WERI-Rb-1 (cell line): ENCODE measurements around the gene PHACTR1.

Source experiments
- DNase-seq: peaks from one replicate; pipeline ENCODE4 v3.0.0-alpha.2; 2020
- H3K27ac ChIP-seq: fragments of 250-450 bp; sonication (Bioruptor Pico); 2 replicates; pipeline ENCODE4 v1.5.1; 2020; ENCODE audit warnings: mild to moderate bottlenecking, moderate library complexity
- H3K27me3 ChIP-seq: fragments of 250-450 bp; sonication (Bioruptor Pico); 2 replicates; pipeline ENCODE4 v1.5.1; 2021; ENCODE audit warnings: mild to moderate bottlenecking, low read depth, moderate library complexity; ENCODE audit not compliant: insufficient read depth, severe bottlenecking
- H3K36me3 ChIP-seq: fragments of 250-450 bp; sonication (Bioruptor Pico); 2 replicates; pipeline ENCODE4 v1.5.1; 2020; ENCODE audit warnings: mild to moderate bottlenecking, moderate library complexity
- H3K4me3 ChIP-seq: 2 replicates; pipeline ENCODE4 v1.5.1; 2011; ENCODE audit warnings: low read depth, mild to moderate bottlenecking, control low read depth, low read length
- H3K9me3 ChIP-seq: fragments of 250-450 bp; sonication (Bioruptor Pico); 2 replicates; pipeline ENCODE4 v1.5.1; 2021; ENCODE audit warnings: mild to moderate bottlenecking, moderate library complexity; ENCODE audit not compliant: severe bottlenecking
- TF ChIP-seq, protein P1 (sequence below): IDR thresholded peaks from 2 replicates; pipeline ENCODE4 v1.5.1; 2011; ENCODE audit warnings: low read depth, mild to moderate bottlenecking, control low read depth, inconsistent platforms, low read length

Gene PHACTR1

DNA sequence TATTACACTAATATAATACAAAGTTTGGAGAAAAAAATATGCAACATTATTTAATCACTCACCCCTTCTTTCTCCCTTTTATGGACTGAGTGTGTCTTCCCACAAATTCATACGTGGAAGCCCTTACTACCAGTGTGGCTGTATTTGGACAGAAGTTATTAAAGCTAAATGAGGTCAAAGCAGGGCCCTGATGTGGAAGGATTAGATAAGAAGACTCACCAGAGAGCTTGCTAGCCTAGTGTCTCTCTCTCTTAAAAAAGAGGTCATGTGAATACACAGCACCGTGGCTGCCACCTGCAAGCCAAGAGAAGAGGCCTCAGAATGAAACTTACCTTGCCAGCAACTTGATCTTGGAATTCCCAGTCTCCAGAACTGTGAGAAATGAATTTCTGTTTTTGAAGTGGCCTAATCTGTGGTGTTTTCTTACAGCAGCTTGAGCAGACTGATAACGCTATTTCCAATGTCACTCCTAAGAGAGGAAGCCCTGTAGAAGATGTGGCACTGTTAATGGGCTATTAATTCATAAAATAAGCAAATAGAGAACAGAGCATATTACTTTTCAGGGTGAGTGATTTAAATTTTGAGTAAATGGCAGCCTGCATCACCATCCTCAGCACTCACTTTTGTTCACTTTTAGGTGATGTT is 378.3 kb downstream of the PHACTR1 start:
- H3K36me3 ChIP-seq = no peaks in the 10 kb centered on the region
- TF ChIP-seq, protein P1, sequence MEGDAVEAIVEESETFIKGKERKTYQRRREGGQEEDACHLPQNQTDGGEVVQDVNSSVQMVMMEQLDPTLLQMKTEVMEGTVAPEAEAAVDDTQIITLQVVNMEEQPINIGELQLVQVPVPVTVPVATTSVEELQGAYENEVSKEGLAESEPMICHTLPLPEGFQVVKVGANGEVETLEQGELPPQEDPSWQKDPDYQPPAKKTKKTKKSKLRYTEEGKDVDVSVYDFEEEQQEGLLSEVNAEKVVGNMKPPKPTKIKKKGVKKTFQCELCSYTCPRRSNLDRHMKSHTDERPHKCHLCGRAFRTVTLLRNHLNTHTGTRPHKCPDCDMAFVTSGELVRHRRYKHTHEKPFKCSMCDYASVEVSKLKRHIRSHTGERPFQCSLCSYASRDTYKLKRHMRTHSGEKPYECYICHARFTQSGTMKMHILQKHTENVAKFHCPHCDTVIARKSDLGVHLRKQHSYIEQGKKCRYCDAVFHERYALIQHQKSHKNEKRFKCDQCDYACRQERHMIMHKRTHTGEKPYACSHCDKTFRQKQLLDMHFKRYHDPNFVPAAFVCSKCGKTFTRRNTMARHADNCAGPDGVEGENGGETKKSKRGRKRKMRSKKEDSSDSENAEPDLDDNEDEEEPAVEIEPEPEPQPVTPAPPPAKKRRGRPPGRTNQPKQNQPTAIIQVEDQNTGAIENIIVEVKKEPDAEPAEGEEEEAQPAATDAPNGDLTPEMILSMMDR = no peak
- H3K4me3 ChIP-seq = no peak overlapping the region
- H3K9me3 ChIP-seq = no peaks in the 10 kb centered on the region
- DNase-seq = no peak
- H3K27ac ChIP-seq = no peak overlapping the region; the same call in 1 of the 2 replicates
- H3K27me3 ChIP-seq = no peaks in the 10 kb centered on the region

DNA sequence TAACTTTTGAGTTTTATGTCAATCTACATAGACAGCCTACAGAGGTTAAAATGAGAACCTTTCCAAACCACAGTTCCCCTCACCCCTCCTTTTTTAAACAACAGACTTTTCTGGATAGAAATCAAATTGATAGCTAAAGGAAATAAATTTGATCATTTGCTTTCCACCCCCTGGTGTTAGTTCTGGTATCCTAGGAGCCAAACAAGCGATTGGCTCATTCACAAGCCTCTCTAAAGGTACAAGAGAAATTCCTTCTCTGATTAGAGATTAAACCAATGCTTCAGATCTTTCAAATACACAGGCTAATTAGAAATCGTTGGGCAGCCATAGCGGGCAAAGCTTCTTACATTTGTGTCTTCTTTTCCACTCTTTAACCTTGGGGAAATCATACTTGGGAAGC is 379.5 kb downstream of the PHACTR1 start:
- H3K4me3 ChIP-seq = no peak overlapping the region
- H3K36me3 ChIP-seq = no peaks in the 10 kb centered on the region
- TF ChIP-seq, protein P1 = no peak
- no peak overlapping the region for H3K27ac ChIP-seq
- DNase-seq = no peak
- no peaks in the 10 kb centered on the region for H3K9me3 ChIP-seq
- no peaks in the 10 kb centered on the region for H3K27me3 ChIP-seq

DNA sequence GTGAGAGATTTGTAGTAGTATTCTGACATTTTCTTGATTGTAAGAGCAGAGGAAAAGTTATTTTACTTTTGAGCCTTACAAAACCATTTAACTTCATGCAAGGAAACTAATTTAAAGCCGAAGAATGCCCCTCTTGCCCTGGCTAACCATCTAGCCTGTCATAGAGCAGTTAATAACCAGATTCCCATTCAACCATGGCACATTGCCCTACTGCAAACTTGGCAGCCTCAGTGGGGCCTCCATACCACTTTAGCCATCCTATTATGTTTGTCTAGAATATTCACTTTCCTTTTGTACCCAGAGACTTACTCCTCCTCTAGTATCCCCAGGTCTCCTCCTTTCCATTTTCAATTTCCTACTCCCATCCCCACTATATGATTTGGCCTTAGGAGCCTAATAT is 380.9 kb downstream of the PHACTR1 start:
- Histone ChIP-seq H3K36me3 (no peaks in the 10 kb centered on the region), H3K9me3 (no peaks in the 10 kb centered on the region), H3K27ac (no peak overlapping the region), H3K4me3 (no peak overlapping the region), H3K27me3 (no peaks in the 10 kb centered on the region)
- DNase-seq = no peak
- TF ChIP-seq, protein P1 = no peak

DNA sequence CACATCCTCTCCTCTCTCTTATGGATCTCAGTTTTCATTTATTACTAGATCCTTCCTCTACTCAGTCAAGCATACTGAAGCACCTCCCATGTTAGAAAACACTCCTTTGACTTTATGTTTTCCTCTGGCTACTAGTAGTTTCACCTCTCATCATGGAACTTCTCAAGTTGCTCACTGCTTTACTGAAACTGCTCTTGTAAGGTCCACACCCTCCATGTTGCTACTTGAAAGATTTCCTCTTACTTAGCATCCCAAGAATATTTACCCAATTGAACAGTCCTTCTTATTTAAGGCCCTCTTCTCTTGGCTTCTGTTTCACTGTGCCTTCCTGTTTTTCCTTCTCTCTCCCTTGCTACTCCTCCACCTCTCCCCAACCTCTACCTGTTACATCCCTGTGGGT is 381.4 kb downstream of the PHACTR1 start:
- no peak overlapping the region for H3K4me3 ChIP-seq
- H3K27me3 ChIP-seq = no peaks in the 10 kb centered on the region
- H3K27ac ChIP-seq = no peak overlapping the region
- no peak for DNase-seq
- TF ChIP-seq, protein P1 = no peak
- no peaks in the 10 kb centered on the region for H3K36me3 ChIP-seq
- H3K9me3 ChIP-seq = no peaks in the 10 kb centered on the region

DNA sequence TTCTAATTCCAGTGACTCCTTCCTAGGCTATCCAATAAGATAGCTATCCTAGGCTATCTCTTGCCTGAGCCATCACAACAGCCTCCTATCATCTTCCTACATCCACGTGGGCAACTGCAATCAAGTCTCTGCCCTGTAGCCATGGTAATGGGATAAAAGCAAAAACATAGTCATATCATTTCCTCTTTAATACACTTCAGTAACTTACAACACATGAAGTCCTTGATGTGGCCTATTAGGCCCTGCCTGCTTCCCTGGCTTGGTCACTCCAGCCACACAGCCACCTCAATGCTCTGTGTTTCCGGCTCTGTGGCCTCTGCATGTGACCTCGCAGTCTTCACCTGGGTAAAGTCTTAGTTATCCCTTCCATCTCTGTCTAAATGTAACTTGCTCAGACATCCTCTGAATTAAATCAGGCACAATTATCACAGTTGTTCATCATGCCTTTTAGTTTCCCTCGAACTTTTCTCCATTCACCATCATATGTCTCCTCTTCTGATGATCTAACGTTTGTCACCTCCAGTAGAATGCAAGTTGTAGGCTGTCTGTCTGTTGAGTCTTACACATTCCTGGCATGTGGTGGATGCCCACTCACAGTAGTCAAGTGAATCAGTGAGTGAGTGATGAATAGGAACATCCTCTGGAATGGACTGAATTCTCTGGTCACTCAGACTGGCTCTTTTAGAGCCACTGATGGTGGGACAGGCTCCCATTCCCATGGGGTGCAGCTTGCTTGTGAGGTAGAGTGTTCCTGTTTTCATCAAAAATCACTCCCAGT is 382.4 kb downstream of the PHACTR1 start:
- no peak for DNase-seq
- Histone ChIP-seq H3K4me3 (no peak overlapping the region), H3K27ac (no peak overlapping the region), H3K27me3 (no peaks in the 10 kb centered on the region), H3K36me3 (no peaks in the 10 kb centered on the region), H3K9me3 (no peaks in the 10 kb centered on the region)
- TF ChIP-seq, protein P1 = no peak

DNA sequence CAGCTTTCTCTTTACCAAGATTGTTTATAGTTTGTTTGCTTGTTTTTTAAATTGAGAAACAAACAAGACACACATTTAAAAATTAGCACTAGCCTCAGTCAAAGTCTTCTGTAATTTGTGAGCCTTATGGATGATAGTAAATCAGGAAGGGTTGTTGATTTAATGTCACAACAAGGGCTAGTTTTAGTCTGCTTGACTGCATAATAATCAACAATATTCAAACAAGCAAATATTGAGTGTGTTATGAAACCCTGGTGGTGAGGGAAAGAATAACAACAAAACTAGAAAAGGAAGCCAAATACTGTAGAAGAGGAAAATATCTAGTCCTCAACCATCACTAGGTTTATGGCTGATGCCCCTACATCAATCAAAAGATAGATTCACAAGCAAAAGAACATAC is 383.2 kb downstream of the PHACTR1 start:
- Histone ChIP-seq H3K9me3 (no peaks in the 10 kb centered on the region), H3K27ac (no peak overlapping the region), H3K27me3 (no peaks in the 10 kb centered on the region), H3K36me3 (no peaks in the 10 kb centered on the region), H3K4me3 (no peak overlapping the region)
- TF ChIP-seq, protein P1 = 0 out of 2 replicates have a peak, but pooled peaks have one; percentile 5
- no peak for DNase-seq
